Activated CD4-positive, CD25-positive, alpha-beta regulatory T cell treated with anti-CD3 and anti-CD28 coated beads, Interleukin-2, amount 50 U/mL, for 16 hours (primary cell): ENCODE data around the gene TOGARAM2.
A peak's percentile ranks its signal among the peaks of the same experiment; 100 is the strongest.

ENCODE experiments used
- DNase-seq: peaks from one replicate; pipeline ENCODE4 v3.0.0-alpha.2; 2020; ENCODE audit warnings: low read depth, low spot score

The TOGARAM2 gene

GRCh38 chr2:28997847-28998735 is 17.0 kb downstream of the TOGARAM2 start:
- no peak for DNase-seq

- DNase-seq: no peak
Observed at GRCh38 chr2:29000481-29000880, 19.4 kb downstream of the TOGARAM2 start.

GRCh38 chr2:29000956-29001355 is 19.9 kb downstream of the TOGARAM2 start:
- DNase-seq: no peak

GRCh38 chr2:29001806-29002205 is 20.7 kb downstream of the TOGARAM2 start:
- DNase-seq: no peak

GRCh38 chr2:29004755-29005154 is 23.7 kb downstream of the TOGARAM2 start:
- DNase-seq: no peak

- DNase-seq: no peak
Observed at GRCh38 chr2:29005331-29005730, 24.2 kb downstream of the TOGARAM2 start.

- DNase-seq: no peak
Observed at GRCh38 chr2:29006092-29006979, 25.2 kb downstream of the TOGARAM2 start.

- no peak for DNase-seq
Observed at GRCh38 chr2:29006980-29007301, 25.8 kb downstream of the TOGARAM2 start.

- no peak for DNase-seq
Observed at GRCh38 chr2:29009270-29009669, 28.2 kb downstream of the TOGARAM2 start.

- no peak for DNase-seq
Observed at GRCh38 chr2:29009711-29010677, 28.9 kb downstream of the TOGARAM2 start.

- DNase-seq: no peak
Observed at GRCh38 chr2:29010946-29011345, 29.8 kb downstream of the TOGARAM2 start.

GRCh38 chr2:29011418-29012060 is 30.4 kb downstream of the TOGARAM2 start:
- DNase-seq: peak; percentile 46

GRCh38 chr2:29012211-29012681 is 31.1 kb downstream of the TOGARAM2 start:
- DNase-seq: no peak

- no peak for DNase-seq
Observed at GRCh38 chr2:29013057-29013780, 32.1 kb downstream of the TOGARAM2 start.

- no peak for DNase-seq
Observed at GRCh38 chr2:29014331-29014730, 33.2 kb downstream of the TOGARAM2 start.

GRCh38 chr2:29014811-29015421 is 33.8 kb downstream of the TOGARAM2 start:
- DNase-seq: peak; percentile 47

GRCh38 chr2:29015701-29016470 is 34.8 kb downstream of the TOGARAM2 start:
- DNase-seq: no peak

- no peak for DNase-seq
Observed at GRCh38 chr2:29016504-29016903, 35.4 kb downstream of the TOGARAM2 start.
